Endothelial cell of hepatic sinusoid (primary cell): ENCODE measurements around the gene TPD52L3.

ENCODE experiments used
- in situ Hi-C: cut with HindIII; loops from 2 replicates; pipeline ENCODE4 v1.10.0; 2017; ENCODE audit warnings: low sequenced_read_pairs

Gene TPD52L3

GRCh38 chr9:6328103-6328502, at the start of gene TPD52L3:
TPD52L3 (plus strand) TSS chr9:6328375; CDS start chr9:6328596, 221 bp downstream.
- in situ Hi-C loops = loop anchor here (5.0 kb wide), 2 partner anchors 34 to 56 kb away; no protein-coding TSS in a partner anchor

- in situ Hi-C loops = no loop called here
Measured at GRCh38 chr9:6301858-6302257, 26.3 kb upstream of the TPD52L3 start.

DNA sequence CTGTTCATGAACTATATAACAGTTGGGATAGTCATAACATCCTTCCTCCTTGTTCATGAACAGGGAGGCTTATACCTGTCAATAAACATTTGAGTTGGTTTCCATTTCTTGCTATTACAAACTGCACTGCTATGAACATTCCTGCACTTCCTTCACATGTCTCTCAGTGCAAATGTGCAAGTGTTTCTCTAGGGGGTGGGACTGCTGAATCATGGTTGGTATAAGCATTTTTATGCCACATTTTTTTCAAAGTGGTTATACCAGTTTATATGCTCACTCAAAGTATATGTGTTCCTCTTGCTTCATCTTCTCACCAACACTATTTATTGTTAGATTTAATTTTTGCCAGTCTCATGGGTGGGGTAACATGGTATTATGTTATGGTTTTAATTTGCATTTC, 25.8 kb upstream of the TPD52L3 start:
- in situ Hi-C loops = no loop called here

DNA sequence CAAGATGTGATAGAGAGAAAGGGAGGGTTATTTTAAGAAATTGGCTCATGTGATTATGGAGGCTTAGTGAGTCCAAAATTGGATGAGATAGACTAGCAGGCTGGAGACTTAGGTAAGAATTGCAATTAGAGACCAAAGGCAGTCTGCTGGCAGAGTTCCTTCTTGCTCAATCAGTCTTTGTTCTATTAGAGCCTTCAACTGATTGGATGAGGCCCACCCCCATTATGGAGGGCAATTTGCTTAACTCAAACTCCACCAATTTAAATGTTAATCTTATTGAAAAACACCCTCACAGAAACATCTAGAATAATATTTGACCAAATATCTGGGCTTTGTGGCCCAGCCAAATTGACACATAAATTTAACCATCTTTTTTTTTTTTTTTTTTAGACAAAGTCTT, 23.9 kb upstream of the TPD52L3 start:
- in situ Hi-C loops = no loop called here

DNA sequence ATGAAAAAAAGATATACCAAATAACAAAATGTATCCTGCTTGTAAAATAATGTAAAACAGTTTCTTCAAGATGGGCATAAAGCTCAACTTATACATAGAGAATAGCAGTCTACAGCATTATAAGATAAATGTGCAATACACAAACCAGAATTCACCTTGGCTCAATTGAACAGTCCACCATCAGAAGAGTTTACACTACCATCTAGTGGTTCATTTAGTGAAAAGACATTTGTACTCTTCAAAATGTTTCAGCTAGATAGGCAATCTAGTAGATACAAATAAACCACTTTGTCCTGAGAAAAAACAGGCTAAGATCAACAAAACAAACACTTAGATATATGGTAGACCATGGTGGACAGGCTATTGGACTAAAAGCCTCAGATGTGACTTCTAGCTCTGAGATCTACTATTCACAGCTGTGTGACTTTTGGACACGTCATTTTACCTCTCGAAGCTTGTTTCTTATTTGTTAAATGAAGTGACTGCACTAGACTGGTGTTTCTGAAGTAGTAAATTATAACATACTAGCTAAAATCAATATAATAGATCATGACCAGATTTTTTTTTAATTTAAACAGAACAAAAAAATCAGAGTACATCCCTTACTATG, 22.1 kb upstream of the TPD52L3 start:
- in situ Hi-C loops = no loop called here

GRCh38 chr9:6307551-6308096, 20.6 kb upstream of the TPD52L3 start:
- in situ Hi-C loops = no loop called here

GRCh38 chr9:6330958-6331634, 2.9 kb downstream of the TPD52L3 start:
- in situ Hi-C loops = no loop called here

GRCh38 chr9:6334305-6334704, 6.1 kb downstream of the TPD52L3 start:
- in situ Hi-C loops = no loop called here

DNA sequence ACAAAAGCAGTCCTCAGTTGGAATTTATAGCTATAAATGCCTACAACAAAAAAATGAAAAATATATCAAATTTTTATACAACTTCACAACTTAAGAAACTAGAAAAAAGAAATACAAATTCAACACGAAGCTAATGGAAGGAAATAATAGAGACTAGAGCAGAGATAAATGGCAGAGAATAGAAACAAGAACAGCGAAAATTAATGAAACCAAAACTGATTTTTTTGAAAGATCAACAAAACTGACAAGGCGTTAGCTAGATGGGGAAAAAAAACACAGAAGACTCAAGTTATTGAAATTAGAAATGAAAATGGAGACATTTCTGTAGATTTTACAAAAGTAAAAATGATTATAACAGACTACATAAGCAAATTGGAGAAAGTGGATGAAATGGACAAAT, 20.6 kb downstream of the TPD52L3 start:
- in situ Hi-C loops = no loop called here

- in situ Hi-C loops = loop anchor here (10.0 kb wide), 1 partner anchor 243 kb away; no protein-coding TSS in a partner anchor
Measured at GRCh38 chr9:6351737-6352136, 23.6 kb downstream of the TPD52L3 start.

- in situ Hi-C loops = loop anchor here (10.0 kb wide), 1 partner anchor 241 kb away; no protein-coding TSS in a partner anchor
Measured at GRCh38 chr9:6354072-6354686, 26.0 kb downstream of the TPD52L3 start.

GRCh38 chr9:6355728-6356127, 27.6 kb downstream of the TPD52L3 start:
- in situ Hi-C loops = loop anchor here (10.0 kb wide), 1 partner anchor 239 kb away; no protein-coding TSS in a partner anchor

DNA sequence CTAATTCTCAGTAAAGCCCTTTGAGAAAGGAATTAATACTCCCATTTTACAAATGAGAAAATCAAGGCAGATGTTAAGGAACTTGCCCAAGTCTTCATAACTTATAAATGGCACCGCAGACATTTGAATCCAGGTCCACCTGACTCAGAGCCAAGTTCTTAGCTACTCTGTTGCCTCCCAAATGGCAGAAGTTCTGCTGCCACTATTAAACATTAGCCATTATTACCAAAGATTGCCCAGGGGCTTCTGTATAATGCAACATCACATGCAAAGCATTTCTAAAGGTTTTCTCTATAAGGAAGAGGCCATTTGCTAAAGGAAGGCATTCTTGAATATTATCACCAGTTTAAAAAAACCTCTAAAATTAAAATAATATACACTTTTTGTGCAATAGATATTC, 28.3 kb downstream of the TPD52L3 start:
- in situ Hi-C loops = loop anchor here (10.0 kb wide), 1 partner anchor 238 kb away; no protein-coding TSS in a partner anchor

DNA sequence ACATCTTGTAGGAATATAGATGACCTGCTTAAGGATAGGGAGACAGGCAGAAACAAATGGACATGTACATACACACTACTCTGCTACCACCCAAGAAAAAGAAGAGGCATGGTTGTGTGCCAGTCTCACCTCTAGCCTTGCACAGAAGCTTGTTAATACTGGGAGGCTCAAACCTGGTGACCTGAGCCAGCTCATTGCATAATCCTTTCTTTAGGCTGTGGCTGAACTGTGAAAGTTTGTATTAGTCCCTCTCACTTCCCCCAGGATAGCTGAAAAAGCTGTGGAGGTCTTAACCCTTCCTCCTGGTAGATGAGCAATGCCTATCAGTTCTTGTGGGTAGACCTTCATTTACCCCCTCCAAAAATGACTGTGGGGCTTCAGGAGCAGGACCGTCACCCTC, 28.7 kb downstream of the TPD52L3 start:
- in situ Hi-C loops = loop anchor here (10.0 kb wide), 1 partner anchor 238 kb away; no protein-coding TSS in a partner anchor

DNA sequence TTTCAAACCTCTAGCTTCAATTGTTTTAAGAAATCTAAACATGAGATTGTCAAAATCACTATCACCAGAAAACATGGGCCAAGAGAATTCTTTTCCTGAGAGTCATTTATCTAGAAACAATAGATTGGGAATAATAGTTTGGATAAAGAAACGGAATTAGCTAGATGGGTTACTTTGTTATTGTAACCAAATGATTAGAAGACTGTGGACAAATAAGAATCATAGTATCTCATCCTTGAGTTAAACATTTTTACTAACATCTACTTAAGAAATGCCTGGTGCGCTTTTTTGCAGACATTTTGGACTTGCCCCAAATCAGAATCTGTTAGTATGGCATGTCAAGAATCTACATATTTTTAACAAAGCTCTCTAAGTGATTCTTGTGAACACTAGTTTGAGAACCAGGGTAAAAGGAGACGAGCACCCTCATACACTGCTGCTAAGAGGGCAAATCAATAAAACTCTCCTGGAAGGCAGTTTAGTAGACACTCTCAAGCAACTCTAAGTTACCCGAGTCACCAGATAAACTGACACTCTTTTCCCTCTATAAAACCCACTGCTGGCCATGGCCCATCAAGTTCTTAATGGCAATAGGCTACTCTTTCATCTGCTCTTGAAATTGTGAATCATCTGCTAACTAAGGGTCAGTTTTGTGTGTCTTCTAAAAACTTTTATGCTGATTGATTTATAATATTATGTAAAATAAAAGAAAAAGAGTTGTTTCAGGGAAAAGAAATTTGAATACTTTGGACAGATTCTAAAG, 39.1 kb downstream of the TPD52L3 start:
- in situ Hi-C loops = no loop called here

DNA sequence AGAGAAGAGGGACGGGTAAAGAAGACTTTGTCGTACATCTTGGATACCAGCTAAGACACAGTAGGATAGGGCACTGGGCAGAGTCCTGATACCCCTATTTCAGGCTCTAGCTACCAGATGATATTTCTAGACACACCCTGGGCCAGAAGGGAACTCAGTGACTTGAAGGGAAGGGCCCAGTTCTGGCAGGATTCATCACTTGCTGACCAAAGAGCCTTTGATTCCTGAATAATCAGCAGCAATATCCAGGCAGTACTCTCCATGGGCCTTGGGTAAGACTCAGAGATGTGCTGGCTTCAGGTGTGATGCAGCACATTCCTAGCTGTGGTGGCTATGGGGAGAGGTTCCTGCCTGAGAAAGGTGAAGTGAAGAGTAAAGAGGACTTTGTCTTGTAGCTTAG, 40.7 kb downstream of the TPD52L3 start:
- in situ Hi-C loops = no loop called here
